SU-DHL-6 (cell line): Measurements from ENCODE around the gene ZFP64.

Source experiments
- EZH2phosphoT487 ChIP-seq: fragments of 200-600 bp; sonication (generic), shearing (Covaris generic); conservative IDR thresholded peaks from 2 replicates; pipeline ENCODE4 v1.6.1; 2018; ENCODE audit warnings: mild to moderate bottlenecking, antibody characterized with exemption, low read length, moderate library complexity, mixed read lengths
- TF ChIP-seq, protein P1 (sequence below): fragments of 200-600 bp; sonication (generic); IDR thresholded peaks from one replicate; pipeline ENCODE4 v1.5.1; 2017; ENCODE audit warnings: antibody characterized with exemption, mild to moderate bottlenecking, low read length, moderate library complexity; ENCODE audit not compliant: insufficient read depth, poor library complexity, severe bottlenecking

DNA sequence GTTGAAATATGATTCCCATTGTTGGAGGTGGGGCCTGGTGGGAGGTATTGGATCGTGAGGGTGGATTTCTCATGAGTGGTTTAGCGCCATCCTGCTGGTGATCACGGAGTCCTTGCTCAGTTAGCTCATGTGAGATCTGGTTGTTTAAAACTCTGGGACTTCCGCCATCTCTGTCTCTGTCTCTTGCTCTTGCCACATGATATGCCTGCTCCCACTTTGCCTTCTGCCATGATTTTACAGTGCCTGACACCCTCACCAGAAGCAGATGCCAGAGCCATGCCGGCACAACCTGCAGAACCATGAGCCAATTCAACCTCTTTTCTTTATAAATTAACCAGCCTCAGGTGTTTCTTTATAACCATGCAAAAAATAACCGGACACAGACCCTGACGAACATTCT, 44.7 kb upstream of the ZFP64 start:
- TF ChIP-seq, protein P1, sequence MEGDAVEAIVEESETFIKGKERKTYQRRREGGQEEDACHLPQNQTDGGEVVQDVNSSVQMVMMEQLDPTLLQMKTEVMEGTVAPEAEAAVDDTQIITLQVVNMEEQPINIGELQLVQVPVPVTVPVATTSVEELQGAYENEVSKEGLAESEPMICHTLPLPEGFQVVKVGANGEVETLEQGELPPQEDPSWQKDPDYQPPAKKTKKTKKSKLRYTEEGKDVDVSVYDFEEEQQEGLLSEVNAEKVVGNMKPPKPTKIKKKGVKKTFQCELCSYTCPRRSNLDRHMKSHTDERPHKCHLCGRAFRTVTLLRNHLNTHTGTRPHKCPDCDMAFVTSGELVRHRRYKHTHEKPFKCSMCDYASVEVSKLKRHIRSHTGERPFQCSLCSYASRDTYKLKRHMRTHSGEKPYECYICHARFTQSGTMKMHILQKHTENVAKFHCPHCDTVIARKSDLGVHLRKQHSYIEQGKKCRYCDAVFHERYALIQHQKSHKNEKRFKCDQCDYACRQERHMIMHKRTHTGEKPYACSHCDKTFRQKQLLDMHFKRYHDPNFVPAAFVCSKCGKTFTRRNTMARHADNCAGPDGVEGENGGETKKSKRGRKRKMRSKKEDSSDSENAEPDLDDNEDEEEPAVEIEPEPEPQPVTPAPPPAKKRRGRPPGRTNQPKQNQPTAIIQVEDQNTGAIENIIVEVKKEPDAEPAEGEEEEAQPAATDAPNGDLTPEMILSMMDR: no peak
- no peak for TF ChIP-seq EZH2phosphoT487
